Activated T-cell treated with anti-CD3 and anti-CD28 coated beads, Interleukin-2, amount 50 U/mL, for 24 hours (primary cell): ENCODE measurements around the gene ASCL1.

Experiments used
- DNase-seq: peaks from one replicate; pipeline ENCODE4 v3.0.0-alpha.2; 2020
- H3K27ac Mint-ChIP-seq: 2 replicates; pipeline ENCODE4 v1.8.0; 2020; ENCODE audit warnings: mild to moderate bottlenecking, mixed read lengths
- H3K27me3 Mint-ChIP-seq: 2 replicates; pipeline ENCODE4 v1.8.0; 2020; ENCODE audit warnings: mixed read lengths
- H3K36me3 Mint-ChIP-seq: 2 replicates; pipeline ENCODE4 v1.8.0; 2020; ENCODE audit warnings: low read depth, mixed read lengths
- H3K4me1 Mint-ChIP-seq: 2 replicates; pipeline ENCODE4 v1.8.0; 2020; ENCODE audit warnings: low read depth, mixed read lengths
- H3K4me3 Mint-ChIP-seq: 2 replicates; pipeline ENCODE4 v1.8.0; 2020; ENCODE audit warnings: mild to moderate bottlenecking, moderate library complexity, mixed read lengths
- H3K9me3 Mint-ChIP-seq: 2 replicates; pipeline ENCODE4 v1.8.0; 2020; ENCODE audit warnings: mixed read lengths

Gene ASCL1

DNA sequence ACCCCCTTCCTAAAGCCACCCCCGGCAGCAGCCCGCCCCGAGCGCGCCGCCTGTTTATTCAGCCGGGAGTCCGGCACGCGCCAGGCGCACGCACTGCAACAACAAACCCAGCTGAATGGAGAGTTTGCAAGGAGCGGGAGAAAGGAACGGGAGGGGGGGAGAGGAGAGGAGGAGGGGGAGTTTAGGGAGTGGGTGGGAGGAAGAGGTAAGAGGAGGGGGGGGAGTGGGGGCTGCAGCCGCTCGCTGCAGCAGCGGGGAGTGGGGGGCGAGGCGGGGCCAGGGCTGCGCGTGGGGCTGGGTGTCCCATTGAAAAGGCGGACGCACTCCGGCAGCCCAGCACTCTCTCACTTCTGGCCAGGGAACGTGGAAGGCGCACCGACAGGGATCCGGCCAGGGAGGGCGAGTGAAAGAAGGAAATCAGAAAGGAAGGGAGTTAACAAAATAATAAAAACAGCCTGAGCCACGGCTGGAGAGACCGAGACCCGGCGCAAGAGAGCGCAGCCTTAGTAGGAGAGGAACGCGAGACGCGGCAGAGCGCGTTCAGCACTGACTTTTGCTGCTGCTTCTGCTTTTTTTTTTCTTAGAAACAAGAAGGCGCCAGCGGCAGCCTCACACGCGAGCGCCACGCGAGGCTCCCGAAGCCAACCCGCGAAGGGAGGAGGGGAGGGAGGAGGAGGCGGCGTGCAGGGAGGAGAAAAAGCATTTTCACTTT, at the start of gene ASCL1:
Gene ASCL1 (plus strand): TSS at position 336 of the 712 bp plus-strand sequence. CDS start 571 bp downstream, outside the sequence.
- peaks cover 43% of the 10 kb centered on the region for H3K4me1 Mint-ChIP-seq
- peak within 1 kb of the TSS; percentile 69 for H3K4me3 Mint-ChIP-seq
- H3K9me3 Mint-ChIP-seq = no peaks in the 10 kb centered on the region
- DNase-seq = no peak
- H3K27me3 Mint-ChIP-seq = peaks cover 84% of the 10 kb centered on the region
- no peak within 1 kb of the TSS for H3K27ac Mint-ChIP-seq
- no peaks in the 10 kb centered on the region for H3K36me3 Mint-ChIP-seq

DNA sequence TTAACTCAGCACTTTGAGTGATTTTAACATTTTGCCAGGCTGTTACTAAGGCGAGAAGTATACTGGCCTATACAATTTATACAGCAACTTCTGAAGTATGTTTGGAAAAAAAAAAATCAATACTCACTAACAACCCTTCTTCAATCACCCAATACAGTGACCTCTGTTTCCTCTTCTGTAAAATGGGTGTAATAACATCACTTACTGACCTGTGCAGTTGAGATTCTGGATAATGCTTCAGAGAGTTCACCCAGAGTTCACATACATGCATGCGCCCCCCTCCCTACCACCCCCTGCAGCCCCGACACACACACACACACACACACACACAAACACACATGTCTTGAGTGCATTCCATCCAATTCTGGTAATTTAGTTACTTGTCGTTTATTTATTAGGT, 49.6 kb upstream of the ASCL1 start:
- no peak overlapping the region for H3K27ac Mint-ChIP-seq
- DNase-seq = no peak
- no peaks in the 10 kb centered on the region for H3K9me3 Mint-ChIP-seq
- H3K27me3 Mint-ChIP-seq = peaks cover 6% of the 10 kb centered on the region
- no peaks in the 10 kb centered on the region for H3K36me3 Mint-ChIP-seq
- no peak overlapping the region for H3K4me3 Mint-ChIP-seq
- H3K4me1 Mint-ChIP-seq = no peaks in the 10 kb centered on the region

DNA sequence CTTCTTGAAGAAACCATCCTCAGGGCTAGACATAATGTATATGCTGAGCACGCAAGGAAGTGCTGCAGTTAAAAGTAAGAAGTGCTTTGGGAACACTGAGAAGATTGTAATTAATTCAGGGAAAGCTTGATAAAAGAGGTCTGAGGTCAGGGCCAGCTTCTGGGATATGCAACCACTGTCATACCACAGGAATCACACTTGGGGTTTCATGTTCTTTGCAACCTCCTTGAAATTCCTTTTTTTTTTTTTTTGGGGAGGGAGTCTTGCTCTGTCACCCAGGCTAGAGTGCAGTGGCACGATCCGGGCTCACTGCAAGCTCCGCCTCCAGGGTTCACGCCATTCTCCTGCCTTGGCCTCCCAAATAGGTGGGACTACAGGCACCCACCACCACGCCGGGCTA, 47.3 kb upstream of the ASCL1 start:
- H3K27ac Mint-ChIP-seq = no peak overlapping the region
- DNase-seq = no peak
- no peak overlapping the region for H3K4me3 Mint-ChIP-seq
- no peaks in the 10 kb centered on the region for H3K9me3 Mint-ChIP-seq
- peaks cover 9% of the 10 kb centered on the region for H3K27me3 Mint-ChIP-seq
- H3K4me1 Mint-ChIP-seq = no peaks in the 10 kb centered on the region
- H3K36me3 Mint-ChIP-seq = no peaks in the 10 kb centered on the region

DNA sequence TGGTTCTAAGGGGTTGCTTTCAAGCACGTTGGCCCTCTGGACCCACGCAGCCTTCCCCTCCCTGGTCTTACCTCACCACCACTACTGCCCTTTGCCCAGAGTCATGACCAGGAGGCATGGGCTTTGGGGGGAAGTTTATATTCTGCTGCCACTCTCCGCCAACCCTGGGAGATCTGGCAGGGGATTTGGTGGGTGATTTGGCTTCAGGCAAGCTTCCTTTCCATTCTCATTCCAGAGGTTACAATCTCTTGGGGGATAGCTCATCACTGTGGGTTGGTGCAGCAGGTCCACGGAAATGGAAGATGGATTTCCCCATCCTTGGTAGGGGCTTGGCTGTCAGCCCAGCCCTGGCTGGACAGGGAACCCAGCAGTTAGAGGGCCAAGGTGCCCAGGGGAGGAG, 46.7 kb upstream of the ASCL1 start:
- Mint-ChIP-seq H3K9me3 (no peaks in the 10 kb centered on the region), H3K4me1 (no peaks in the 10 kb centered on the region), H3K4me3 (no peak overlapping the region), H3K27me3 (peaks cover 9% of the 10 kb centered on the region), H3K27ac (no peak overlapping the region), H3K36me3 (no peaks in the 10 kb centered on the region)
- DNase-seq = no peak

DNA sequence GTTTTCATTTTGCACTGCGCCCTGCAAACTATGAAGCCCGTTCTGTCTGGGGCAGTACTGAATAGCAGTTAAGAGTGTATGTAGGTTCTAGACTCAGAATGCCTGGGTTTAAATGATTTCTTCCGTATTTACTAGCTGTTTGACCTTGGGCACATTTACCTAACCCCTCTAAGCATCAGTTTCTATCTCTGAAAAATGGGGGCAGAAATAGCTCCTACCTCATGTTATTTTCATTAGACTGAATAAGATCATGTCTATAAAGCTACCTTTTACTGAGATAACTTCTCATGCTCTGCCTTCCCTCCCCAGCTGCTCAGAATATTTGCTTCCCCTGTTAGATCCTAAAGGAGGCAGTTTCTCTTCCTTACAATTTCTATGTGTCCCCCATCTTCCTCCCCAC, 46.2 kb upstream of the ASCL1 start:
- Mint-ChIP-seq H3K27me3 (peaks cover 11% of the 10 kb centered on the region), H3K9me3 (no peaks in the 10 kb centered on the region), H3K4me3 (no peak overlapping the region), H3K4me1 (no peaks in the 10 kb centered on the region), H3K36me3 (no peaks in the 10 kb centered on the region), H3K27ac (no peak overlapping the region)
- DNase-seq = no peak

DNA sequence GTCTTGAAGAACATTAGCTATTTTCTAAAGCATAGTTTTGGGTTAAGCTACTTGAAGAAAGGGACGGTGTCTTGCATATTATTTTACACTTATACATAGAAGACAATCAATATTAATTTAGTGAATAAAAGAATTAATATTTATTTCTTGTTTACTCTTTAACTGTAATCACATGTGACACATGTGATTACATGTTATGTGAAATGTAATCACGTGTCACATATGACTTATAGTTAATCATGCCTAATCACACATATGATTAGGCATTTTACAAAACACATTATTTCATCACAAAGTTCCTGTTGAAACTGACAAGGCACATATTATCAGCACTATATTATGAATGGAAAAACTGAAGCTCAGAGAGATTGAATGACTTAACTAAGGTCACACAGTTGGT, 45.2 kb upstream of the ASCL1 start:
- Mint-ChIP-seq H3K4me1 (peaks cover 2% of the 10 kb centered on the region), H3K4me3 (no peak overlapping the region)
- DNase-seq = no peak

DNA sequence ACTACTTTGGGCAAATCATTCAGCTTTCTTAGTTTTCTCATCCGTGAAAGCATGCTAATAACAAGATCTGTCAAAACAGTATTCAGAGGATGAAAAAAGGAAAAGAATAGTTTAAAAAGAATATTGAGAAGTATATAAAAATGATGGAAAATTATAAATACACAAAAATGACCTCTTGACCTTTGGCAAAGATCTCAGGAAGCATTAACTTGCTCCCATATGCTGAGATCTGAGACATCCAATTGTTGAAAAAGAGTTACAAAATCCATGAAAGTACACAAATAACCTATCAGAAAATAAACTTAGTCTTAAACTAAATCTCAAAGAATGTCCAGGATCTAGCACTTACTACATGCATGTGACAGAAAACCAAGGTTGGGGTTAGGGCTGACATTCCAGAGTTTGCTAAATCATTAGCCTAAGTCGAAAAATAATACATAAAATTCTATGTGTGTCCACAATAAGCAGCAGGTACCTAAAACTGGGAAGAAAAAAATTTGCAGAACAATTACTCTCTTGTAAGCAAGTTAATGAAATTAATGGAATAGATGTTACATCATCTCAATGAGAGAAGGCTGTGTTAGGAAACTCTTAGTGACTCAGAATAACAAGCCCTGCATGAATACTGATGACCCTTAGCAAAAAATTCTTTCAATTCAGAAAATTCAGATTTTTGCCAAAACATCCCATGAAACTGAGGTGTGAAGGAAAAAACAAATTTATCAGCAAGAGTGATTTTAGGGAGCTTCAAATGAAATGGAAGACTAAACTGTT, 43.8 kb upstream of the ASCL1 start:
- no peaks in the 10 kb centered on the region for H3K36me3 Mint-ChIP-seq
- H3K4me3 Mint-ChIP-seq = no peak overlapping the region
- H3K4me1 Mint-ChIP-seq = peaks cover 8% of the 10 kb centered on the region
- H3K9me3 Mint-ChIP-seq = no peaks in the 10 kb centered on the region
- H3K27me3 Mint-ChIP-seq = peaks cover 25% of the 10 kb centered on the region
- H3K27ac Mint-ChIP-seq = no peak overlapping the region
- DNase-seq = no peak

More for the DNA sequence above, 45.2 kb upstream of the ASCL1 start:
- peaks cover 17% of the 10 kb centered on the region for H3K27me3 Mint-ChIP-seq
- H3K36me3 Mint-ChIP-seq = no peaks in the 10 kb centered on the region
- no peaks in the 10 kb centered on the region for H3K9me3 Mint-ChIP-seq
- H3K27ac Mint-ChIP-seq = no peak overlapping the region

DNA sequence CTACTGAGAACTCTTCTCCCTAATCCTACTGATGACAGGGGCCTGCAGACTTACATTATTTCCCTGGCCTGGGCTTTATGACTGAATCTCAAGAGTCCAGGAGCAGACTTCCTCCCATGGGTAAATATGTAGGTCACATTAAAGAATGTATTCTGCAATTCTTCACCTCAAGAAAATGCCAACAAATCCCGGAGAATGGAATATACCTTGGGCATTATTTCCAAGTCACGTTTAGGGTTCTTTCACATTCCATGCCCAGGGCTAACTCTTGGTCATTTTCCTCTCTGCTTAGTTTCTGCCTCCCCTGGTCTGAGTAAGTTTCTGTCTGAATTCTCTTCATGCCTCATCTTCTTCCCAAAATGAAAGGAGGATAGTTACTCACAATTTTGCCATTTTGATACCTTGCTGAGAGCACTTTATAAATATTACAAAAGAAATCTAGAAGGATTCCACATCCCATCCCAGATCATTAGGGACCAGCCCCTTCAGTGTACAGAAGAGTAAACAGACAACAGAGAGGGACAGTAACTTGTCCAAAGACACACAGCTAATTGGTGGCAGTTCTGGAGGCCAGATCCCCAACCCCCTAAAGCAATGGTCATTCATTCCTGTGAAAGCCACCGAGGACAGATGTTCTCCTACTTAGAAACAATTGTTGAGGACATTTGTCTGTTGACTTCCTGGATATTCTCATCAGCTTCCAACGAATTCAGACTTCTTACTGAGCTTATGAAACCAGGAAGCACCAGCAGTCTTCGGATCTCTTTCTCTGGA, 41.0 kb upstream of the ASCL1 start:
- Mint-ChIP-seq H3K4me3 (peak overlapping the region; percentile 63), H3K9me3 (no peaks in the 10 kb centered on the region), H3K4me1 (peaks cover 8% of the 10 kb centered on the region), H3K36me3 (no peaks in the 10 kb centered on the region), H3K27me3 (peaks cover 23% of the 10 kb centered on the region), H3K27ac (no peak overlapping the region)
- DNase-seq = no peak

DNA sequence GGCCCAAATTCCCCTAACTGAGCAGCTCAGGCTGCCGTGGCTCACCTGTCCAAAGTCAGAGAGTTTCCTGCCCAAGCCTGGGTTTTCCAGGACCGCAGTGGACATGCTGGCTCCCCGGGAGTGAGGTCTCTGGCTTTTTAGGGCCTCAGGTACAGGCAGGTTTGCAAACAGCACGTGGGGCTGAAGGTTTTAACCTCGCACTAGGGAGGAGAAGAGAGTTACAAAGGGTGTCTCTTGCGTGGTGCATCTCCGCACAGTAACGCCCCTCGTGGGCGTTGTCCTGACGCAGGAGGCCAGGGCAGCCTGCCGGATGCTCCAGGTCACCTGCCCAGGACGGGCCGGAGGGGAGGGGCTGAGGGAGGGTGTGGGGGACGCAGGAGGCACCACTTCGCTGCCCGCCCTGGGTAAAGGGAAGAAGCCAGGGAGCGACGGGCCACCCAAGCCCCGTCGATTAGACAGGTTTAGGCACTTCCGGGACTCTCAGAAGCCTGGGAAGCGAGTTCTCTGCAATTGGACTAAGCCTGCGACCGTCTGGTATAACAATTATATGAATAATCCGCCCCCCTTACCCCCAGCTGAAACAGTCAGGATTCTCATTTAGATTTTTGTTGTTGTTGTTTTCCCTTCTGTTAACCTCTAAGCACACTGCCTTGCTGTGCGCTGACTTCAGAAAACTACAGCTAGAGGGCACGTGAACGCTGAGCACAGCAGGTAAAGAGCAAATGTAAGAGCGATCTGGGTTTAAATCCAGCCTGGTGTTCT, 40.3 kb upstream of the ASCL1 start, which contains the start of gene PAH:
Gene PAH (minus strand): TSS at position 219 of the 762 bp plus-strand sequence. CDS start 114 bp downstream, at position 105.
- Mint-ChIP-seq H3K27me3 (peaks cover 19% of the 10 kb centered on the region), H3K36me3 (no peaks in the 10 kb centered on the region), H3K9me3 (no peaks in the 10 kb centered on the region), H3K27ac (peak within 1 kb of the TSS; percentile 16), H3K4me3 (peak within 1 kb of the TSS; percentile 63), H3K4me1 (peaks cover 8% of the 10 kb centered on the region)
- peak; percentile 39 for DNase-seq

DNA sequence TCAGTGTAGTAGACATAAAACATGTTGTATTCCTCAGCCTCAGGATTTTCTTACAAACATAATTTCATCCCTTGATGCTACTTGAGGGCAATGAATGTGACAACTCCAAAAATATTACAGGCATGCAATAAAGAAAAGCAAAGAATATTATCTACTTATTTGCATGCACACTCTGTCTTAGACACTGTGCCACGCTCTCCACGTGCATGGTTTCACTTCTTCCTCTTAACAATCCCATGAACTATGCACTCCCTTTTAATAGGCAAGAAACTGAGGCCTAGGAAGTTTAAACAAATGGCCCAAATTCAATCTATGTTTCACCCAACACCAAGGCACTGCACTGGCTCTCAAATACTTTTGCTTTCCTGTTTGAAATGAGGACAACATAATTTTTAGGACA, 38.6 kb upstream of the ASCL1 start:
- Mint-ChIP-seq H3K4me3 (no peak overlapping the region), H3K36me3 (no peaks in the 10 kb centered on the region), H3K9me3 (no peaks in the 10 kb centered on the region), H3K27ac (no peak overlapping the region), H3K27me3 (peaks cover 25% of the 10 kb centered on the region), H3K4me1 (peaks cover 8% of the 10 kb centered on the region)
- no peak for DNase-seq

DNA sequence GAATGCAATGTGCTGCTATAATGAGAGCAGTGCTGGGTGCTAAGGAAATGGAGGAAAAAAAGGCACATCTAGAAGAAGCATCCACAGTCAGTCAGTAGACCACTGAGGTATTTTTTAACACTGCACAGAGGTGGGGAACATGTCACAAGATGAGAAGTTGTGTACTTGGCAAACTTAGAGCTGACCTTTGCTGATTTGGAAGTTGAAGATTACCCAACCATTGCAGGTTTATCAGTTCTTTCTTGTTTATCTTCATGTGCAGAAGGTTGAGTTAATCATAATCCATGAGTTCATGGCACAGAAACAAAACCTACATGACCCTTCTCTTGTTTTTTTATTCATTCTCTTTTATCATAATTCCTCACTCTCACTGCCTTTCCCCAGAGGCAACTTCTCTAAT, 37.2 kb upstream of the ASCL1 start:
- H3K27me3 Mint-ChIP-seq = peaks cover 28% of the 10 kb centered on the region
- H3K9me3 Mint-ChIP-seq = no peaks in the 10 kb centered on the region
- H3K4me3 Mint-ChIP-seq = no peak overlapping the region
- H3K36me3 Mint-ChIP-seq = no peaks in the 10 kb centered on the region
- peaks cover 8% of the 10 kb centered on the region for H3K4me1 Mint-ChIP-seq
- DNase-seq = no peak
- no peak overlapping the region for H3K27ac Mint-ChIP-seq

DNA sequence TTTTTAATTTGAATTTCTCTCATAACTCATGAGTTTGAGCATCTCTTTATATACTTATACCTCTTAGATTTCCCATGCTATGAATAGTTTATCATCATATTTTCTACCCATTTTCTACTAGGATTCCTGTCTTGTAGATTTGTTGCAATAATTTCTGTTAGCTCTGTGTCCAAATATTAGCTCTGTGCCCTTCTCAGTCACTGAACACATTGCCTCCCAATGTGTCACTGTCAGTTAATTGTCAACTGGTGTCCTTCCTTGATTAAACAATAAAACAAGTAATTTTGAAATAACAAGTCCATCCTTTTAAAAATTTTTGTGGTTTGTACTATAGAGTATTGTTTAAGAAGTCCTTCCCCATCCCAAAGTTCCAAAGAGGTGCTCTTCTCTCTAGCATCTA, 36.2 kb upstream of the ASCL1 start:
- Mint-ChIP-seq H3K4me3 (no peak overlapping the region), H3K4me1 (peaks cover 8% of the 10 kb centered on the region), H3K36me3 (no peaks in the 10 kb centered on the region), H3K27ac (no peak overlapping the region), H3K9me3 (no peaks in the 10 kb centered on the region), H3K27me3 (peaks cover 26% of the 10 kb centered on the region)
- DNase-seq = no peak

DNA sequence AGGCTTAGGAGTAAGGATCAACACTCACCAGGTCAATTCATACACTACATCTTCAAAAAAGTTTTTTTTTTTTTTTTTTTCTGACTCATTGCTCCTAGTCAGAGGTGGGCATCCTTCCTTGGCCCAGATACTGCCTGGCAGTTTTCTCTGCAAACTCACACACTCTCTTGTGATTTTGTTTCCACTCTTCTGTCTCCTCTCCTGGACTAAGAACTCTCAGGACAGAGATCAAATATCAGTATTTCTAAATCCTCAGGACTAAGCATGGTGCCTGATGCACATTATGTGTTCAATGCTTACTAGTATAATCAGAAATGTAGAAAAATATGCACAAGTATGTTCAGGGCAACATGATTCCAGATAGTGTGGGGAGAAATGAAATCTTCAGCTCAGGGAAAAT, 30.3 kb upstream of the ASCL1 start:
- Mint-ChIP-seq H3K27ac (no peak overlapping the region), H3K9me3 (no peaks in the 10 kb centered on the region), H3K4me3 (no peak overlapping the region), H3K4me1 (no peaks in the 10 kb centered on the region), H3K36me3 (no peaks in the 10 kb centered on the region), H3K27me3 (peaks cover 36% of the 10 kb centered on the region)
- no peak for DNase-seq

DNA sequence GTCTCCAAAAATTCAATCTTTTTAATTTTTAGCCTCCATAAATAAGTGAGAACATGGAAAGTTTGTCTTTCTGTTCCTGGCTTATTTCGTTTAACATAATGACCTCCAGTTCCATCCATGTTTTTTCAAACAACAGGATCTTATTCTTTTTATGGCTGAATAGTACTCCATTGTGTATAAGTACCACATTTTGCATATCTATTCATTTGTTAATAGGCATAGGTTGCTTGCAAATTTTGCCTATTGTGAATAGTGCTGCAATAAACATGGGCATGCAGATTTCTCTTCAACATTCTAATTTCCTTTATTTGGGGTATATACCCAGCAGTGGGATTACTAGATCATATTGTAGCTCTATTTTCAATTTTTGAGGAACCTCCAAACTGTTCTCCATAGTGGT, 24.3 kb upstream of the ASCL1 start:
- no peak overlapping the region for H3K27ac Mint-ChIP-seq
- no peak for DNase-seq
- H3K4me3 Mint-ChIP-seq = no peak overlapping the region
- no peaks in the 10 kb centered on the region for H3K4me1 Mint-ChIP-seq
- H3K27me3 Mint-ChIP-seq = peaks cover 59% of the 10 kb centered on the region
- H3K36me3 Mint-ChIP-seq = no peaks in the 10 kb centered on the region
- H3K9me3 Mint-ChIP-seq = no peaks in the 10 kb centered on the region
